C4-2B (cell line): ENCODE measurements around the gene TMEM151A.

Source experiments
- H3K27ac ChIP-seq: fragments of 450-650 bp; 2 replicates; pipeline ENCODE4 v1.5.1; 2017
- ZFX ChIP-seq: fragments of 450-650 bp; IDR thresholded peaks from 2 replicates; pipeline ENCODE4 v1.6.1; 2017
- TF ChIP-seq, protein P1 (sequence below): fragments of 450-650 bp; conservative IDR thresholded peaks from 2 replicates; pipeline ENCODE4 v1.5.1; 2017; ENCODE audit warnings: mild to moderate bottlenecking

The TMEM151A gene

DNA sequence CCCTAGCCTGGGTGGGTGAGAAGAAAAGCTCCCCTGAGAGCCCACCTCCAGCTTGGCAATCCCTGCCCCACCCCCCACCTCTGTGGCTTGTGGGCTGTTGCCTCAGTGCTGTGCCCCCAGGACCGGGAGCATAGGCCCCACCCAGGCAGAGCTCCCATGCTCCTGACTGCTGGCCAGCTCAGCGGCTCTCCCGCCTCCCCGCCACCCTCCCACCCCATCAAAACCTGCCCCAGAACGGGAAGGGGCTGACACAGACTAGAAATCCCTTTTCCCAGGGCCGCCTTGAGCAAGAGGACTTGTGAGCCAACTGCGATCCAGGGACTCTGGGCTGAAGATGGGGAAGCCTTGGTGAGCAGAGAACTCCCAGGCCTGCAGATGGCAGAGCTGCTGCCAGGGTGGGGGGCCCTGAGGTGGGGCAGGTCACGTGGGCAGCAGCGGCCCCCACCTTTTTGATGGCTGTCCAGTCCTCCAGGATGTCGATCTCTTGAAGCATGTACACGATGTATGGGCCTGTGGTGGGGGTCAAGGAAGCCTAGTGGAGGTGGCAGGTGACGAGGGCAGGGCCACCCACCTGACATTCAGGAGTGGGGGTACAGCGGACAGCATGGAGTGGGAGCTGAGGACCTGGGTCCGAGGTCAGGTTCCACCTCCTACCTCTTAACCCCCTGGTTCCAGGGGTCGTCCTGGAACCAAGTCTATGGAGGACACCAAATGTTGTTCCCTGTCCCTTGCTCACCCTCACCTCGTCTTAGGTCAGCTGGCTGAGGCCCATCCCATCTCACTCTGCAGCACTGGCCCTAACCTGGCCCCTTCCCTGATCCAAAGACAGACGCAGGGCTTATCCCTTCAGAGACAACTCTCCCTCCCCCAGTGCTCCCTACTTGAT is 46.8 kb downstream of the TMEM151A start:
- no peak overlapping the region for H3K27ac ChIP-seq
- no peak for TF ChIP-seq ZFX
- TF ChIP-seq, protein P1, sequence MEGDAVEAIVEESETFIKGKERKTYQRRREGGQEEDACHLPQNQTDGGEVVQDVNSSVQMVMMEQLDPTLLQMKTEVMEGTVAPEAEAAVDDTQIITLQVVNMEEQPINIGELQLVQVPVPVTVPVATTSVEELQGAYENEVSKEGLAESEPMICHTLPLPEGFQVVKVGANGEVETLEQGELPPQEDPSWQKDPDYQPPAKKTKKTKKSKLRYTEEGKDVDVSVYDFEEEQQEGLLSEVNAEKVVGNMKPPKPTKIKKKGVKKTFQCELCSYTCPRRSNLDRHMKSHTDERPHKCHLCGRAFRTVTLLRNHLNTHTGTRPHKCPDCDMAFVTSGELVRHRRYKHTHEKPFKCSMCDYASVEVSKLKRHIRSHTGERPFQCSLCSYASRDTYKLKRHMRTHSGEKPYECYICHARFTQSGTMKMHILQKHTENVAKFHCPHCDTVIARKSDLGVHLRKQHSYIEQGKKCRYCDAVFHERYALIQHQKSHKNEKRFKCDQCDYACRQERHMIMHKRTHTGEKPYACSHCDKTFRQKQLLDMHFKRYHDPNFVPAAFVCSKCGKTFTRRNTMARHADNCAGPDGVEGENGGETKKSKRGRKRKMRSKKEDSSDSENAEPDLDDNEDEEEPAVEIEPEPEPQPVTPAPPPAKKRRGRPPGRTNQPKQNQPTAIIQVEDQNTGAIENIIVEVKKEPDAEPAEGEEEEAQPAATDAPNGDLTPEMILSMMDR: no peak

DNA sequence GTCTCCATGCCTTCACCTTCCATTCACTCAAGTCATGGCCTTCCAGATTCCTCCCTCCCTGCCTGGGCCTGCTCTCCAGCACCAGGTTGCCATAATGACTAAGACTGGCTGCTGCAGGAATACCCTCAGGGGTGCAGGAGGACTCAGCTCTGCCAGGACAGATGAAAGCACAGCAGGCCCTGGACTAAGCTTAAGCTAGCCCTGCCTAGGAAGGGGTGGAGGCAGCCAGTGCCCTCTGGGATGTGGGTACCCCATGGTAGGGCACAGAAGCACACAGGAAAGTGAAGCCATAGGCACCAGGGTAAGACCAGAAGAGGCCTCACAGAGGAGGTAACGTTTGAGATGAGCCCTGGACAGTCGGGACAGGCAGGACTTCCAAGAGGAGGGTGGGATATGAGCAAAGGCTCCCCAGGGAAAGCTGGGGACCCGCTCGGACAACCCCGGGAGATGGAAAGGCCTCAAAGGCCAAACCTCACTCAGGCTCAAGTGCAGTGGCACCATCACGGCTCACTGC is 47.5 kb downstream of the TMEM151A start:
- H3K27ac ChIP-seq: no peak overlapping the region
- TF ChIP-seq, protein P1: no peak
- TF ChIP-seq ZFX: no peak

DNA sequence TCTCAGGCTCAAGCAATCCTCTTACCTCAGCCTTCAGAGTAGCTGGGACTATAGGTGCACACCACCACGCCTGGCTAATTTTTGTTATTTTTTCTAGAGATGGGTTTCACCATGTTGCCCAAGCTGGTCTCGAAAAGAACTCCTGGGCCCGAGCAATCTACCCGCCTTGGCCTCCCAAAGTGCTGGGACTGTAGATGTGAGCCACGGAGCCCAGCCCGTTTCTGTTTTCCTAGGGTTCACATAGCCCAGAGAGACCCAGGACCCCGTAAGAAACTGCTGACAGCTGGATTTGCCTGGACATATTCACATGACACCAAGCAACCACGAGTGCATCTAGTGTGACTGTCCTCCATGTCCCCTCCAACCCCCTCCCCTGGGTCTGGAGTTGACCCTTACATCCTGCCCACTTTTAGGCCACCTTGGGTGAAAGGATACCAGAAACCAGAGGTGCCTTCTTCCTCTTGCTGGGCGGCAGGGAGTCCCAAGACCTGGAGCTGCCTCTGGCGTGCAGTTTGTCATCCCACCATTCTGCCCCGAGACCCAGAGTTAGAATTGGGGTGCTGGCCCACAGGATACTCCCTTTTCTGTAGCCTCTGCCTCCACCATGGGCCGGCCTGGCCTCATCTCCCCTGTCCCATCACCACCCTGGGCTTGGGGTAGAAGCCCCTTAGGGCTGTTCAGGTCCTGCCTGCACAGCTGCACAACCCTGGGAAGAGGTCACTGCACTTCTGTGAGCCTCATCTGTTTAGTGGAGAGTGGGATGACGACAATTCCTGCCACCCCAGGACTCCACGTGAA is 48.2 kb downstream of the TMEM151A start:
- TF ChIP-seq, protein P1: no peak
- no peak for TF ChIP-seq ZFX
- no peak overlapping the region for H3K27ac ChIP-seq

DNA sequence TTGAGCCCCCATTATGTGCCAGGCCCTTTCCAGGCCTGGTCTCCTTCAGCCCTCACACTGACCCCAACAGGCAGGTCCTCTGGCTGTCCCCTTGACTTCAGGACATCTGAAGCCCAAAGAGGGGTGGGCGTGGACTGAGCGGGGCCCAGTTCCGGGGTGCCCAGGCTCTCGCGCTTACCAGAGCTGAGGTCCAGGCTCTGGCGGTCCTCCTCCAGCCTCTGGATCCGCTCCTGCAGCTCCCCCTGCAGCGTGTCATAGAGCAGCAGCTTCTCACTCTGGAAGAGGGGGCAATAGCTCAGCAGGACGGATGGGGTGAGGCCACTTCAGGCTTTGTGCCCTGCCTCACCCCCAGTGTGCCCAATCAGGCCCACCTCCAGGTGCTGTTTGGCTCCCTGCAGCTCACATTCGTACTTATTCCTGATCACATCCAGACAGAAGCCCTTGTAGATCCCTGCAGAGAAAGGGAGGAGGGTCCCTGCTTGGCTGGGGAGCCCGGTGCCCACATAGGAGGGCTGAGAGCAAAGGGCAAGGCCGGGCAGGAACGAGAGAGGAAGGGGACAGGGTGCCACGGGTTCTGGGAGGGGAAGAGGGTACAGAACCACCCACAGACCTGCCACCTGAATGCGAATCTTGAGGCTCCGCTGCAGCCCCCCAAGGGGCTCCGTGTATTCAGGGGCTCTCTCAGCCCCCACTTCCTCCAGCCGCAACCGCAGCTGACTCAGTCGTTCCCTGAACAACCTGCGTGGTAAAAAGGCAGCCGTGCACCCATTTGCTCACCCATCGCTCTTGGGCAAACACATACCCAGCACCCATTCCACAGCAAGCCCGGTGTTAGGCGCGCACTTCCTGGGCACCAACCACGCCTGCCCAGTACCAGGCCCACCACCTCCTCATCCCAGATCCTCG is 49.2 kb downstream of the TMEM151A start:
- no peak overlapping the region for H3K27ac ChIP-seq

DNA sequence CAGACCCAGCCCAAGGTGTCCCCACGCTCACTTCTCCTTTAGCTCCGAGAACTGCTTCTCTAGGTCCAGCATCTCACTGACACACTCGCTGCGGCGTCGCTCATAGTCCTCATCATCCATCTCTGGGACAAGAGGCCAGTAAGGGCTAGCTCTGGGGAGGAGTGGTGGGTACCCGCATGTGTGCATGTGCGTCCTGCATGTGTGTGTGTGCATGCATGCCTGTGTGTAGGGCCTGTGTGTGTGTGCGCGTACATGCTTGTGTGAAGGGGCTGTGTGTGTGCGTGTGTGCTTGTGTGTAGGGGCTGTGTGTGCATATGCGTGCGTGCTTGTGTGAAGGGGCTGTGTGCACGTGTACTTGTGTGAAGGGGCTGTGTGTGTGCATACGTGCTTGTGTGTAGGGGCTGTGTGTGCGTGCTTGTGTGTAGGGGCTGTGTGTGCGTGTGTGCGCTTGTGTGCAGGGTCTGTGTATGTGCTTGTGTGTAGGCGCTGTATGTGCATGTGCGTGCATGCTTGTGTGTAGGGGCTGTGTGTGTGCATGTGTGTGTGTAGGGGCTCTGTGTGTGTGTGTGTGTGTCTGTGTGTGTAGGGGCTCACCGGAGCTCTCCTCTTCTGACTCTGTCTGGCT is 49.9 kb downstream of the TMEM151A start:
- TF ChIP-seq, protein P1: no peak
- no peak for TF ChIP-seq ZFX

More for the DNA sequence above, 49.2 kb downstream of the TMEM151A start:
- TF ChIP-seq ZFX: no peak
- TF ChIP-seq, protein P1: no peak

DNA sequence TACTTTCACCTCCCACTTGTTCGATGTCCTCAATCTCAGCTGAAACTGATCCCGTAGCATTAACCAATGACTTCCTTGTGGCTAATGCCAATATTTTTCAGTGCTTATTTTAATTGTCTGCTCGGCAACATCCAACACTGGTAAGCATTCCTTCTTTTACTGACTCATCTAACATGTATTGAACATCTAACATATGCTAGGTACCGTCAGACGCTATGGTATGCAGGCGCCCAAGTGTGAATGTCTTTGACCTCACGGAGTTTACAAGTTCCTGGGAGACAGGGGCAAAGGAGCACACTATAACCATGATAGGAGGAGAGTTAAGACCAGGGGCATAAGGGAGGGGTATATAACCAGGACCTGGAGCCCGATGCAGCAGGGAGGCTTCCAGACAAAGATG is 51.5 kb downstream of the TMEM151A start:
- no peak overlapping the region for H3K27ac ChIP-seq
- no peak for TF ChIP-seq ZFX
- TF ChIP-seq, protein P1: no peak

More for the DNA sequence above, 49.9 kb downstream of the TMEM151A start:
- no peak overlapping the region for H3K27ac ChIP-seq
